H4 (cell line): ENCODE results near the gene ZNF207. TPM values are rescaled to one million over a fixed set of nuclear protein-coding genes. Genes with fewer than 3 reads are reported as not detected.
"Not testable (repeated sequence)": the region's sequence is repeated elsewhere in the genome, so short reads cannot be mapped to it uniquely, and the experiment has no call there.

Experiments
- DNase-seq: peaks from one replicate; pipeline ENCODE4 v3.0.0-alpha.2; 2015; ENCODE audit warnings: low spot score
- total RNA-seq: library from RNA; depleted of rRNA; stranded (reverse); fragments of >200 nt; shearing (Covaris generic); gene quantifications from 2 replicates; pipeline ENCODE4 v1.2.3, GENCODE V29; 2014

The ZNF207 gene
- total RNA-seq, 1 experiment from 2014 or later = 203 TPM

DNA sequence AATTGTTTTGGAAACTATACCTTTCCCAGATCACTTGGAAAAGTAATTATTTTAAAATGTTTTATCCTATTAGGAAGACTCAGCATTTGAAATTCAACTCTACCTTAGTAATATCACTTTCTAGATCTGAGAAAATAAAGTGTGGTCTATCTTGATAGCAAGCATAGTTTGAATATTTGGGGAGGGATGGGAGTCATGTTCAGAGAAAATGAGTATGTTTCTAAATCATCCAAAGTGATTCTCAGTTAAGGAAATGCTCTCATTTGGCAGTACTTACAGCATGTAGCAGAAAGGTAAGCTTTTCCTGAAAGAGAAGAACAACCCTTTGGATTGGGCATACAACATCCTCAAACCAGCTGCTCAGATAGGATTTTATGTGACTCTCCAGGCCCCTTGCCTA lies 14.9 kb upstream of the ZNF207 start:
- DNase-seq = no peak

DNA sequence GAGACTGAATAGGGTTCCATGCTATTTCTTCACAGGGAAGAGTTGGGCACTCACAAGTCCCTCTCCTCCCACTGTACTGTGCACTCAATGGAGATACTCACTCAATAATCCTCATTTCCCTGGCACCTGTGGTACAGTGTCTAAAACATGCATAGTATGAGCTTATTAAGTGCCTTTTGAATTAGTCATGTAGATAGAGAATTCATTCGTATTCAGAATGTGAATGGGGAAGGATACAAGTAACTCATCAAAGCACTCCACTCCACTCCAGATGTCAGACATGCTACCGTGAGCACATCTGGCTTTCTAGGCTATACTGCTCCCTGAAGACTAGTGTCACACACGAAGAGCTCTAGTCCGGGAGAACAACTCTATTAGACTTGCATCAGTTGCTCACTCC lies 14.3 kb upstream of the ZNF207 start:
- no peak for DNase-seq

DNA sequence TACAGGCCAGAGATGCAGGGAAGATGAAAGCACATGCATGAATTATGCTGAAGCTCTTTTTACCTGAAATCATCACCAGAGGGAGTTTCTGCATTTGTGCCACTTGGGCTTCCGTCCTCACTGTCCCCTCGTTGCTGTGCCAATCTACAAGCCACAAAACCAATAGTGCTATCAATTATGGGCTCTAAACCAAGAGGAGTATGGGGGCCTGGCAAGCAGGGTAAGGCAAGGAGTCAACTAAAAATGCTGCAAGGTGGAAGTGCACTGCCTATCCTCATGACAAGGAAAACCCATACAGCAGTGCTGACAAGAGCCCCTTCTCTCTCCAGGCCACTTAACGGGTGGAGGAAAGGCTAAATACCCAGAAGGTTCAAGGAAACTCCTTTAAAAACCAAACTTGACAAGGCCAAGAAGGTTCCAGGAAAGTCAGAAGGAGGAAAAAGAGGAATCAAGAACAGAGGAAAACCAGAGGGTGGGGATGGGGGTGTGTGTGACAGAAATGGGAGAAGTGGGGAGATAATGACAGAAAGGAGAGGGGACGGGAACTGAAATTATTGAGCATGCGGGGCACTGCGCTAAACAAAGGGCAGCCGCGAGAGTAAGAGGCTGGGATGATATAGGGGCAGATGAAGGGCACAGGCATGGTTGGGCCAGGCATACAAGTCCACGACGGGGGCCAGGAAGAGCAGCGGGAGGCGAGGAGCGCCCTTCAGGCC lies 8.7 kb upstream of the ZNF207 start:
- no peak for DNase-seq

GRCh38 chr17:32341857-32342602 lies 7.9 kb upstream of the ZNF207 start, which contains the start of gene C17orf75:
Gene C17orf75 (minus strand): TSS chr17:32342173. CDS start chr17:32342139, 34 bp downstream.
- DNase-seq = peak; percentile 58

DNA sequence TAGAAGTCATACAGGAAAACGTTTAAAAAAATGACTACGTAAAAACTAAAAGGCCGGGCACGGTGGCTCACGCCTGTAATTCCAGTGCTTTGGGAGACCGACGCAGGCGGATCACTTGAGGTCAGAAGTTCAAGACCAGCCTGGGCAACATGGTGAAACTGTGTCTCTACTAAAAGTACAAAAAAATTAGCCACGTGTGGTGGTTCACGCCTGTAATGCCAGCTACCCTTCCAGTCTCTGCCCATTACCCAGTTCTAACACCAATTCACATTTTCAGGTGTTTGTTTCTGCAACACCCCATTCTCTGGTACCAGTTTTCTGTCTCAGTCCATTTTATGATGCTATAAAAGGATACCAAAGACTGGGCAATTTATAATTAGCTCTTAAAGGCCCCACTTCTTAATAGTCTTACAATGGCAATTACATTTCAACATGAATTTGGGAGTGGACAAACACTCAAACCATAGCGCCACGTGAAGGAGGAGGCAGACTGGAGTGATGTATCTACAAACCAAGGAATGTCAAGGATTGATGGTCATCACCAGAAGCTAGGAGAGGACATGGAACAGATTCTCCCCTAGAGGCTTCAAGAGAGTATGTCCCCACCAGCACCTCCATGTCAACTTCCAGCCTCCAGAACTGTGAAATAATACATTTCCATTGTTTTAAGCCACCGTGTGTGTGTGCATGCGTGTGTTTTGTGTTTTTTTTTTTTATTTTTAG lies 7.2 kb upstream of the ZNF207 start:
- no peak for DNase-seq

DNA sequence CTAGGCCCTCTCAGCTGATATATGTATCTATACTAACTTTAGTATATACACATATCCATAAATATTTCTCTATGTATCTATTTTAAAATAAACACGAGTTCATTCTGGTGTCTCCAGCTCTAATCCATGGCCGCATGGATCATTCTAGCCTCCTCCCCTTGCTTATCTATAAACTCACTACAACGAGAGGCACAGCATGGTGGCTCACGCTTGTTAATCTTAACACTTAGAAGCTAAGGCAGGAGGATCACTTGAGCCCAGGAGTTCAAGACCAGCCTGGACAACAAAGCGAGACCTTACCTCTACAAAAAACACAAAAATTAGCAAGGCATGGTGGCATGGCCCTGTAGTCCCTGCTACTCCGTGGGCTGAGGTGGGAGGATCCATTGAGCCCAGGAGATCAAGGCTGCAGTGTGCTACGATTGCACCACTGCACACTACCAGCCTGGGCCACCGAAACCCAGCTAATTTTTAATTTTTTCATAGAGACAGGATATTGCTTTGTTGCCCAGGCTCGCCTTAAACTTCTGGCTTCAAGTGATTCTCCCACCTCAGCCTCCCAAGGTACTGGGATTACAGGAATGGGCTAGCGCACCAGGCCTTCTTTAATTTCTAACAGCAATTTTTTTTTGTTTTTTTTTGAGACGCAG lies 3.9 kb upstream of the ZNF207 start:
- no peak for DNase-seq

GRCh38 chr17:32348483-32348800 lies 1.5 kb upstream of the ZNF207 start:
- no peak for DNase-seq

GRCh38 chr17:32349503-32349853 lies 479 bp upstream of the ZNF207 start:
- no peak for DNase-seq

DNA sequence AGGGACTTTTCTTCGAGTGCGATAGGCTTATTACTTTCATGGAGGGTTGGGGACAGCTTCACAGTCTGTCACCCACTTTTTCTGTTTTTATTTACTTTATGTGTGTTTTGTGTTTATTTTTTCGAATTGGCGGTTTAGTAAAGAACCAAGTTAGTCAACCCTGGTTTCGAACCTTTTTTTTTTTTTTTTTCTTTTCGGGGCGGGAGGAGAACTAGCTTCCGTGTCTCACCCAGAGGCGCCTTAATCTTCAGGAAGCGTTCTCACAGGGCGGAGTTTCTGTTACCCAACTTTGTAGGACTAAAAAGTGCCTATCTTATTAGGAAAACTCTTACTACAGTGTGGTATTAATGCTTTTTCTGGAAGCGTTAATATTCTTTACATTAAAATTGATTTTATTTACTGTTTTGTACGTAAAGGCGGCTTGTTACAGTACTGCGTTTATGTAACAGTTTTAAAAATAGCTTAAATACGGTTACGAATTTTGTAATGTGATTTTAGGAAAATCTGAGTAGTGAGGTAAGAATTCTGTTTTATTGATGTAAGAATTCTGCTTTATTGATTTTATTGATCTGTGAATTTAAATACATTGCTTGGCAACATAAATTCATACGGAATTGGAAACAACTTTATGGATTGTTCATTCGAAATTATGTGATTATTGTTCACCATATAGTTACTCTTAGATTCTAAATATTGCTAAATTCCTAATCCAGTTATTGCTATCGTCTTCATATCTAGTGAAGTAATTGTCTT lies 885 bp downstream of the ZNF207 start:
- DNase-seq = peak; percentile 35

DNA sequence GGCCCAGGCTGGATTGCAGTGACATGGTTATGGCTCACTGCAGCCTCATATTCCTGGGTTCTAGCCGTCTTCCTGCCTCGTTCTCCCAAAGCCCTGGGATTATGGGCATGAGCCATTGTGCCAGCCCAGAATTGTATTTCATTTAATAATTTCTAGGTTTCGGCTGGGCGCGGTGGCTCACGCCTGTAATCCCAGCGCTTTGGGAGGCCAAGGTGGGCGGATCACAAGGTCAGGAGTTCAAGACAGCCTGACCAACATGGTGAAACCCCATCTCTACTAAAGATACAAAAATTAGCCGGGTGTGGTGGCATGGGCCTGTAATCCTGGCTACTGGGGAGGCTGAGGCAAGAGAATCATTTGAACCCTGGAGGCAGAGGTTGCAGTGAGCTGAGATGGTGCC lies 2.8 kb downstream of the ZNF207 start:
- DNase-seq = not testable (repeated sequence)

DNA sequence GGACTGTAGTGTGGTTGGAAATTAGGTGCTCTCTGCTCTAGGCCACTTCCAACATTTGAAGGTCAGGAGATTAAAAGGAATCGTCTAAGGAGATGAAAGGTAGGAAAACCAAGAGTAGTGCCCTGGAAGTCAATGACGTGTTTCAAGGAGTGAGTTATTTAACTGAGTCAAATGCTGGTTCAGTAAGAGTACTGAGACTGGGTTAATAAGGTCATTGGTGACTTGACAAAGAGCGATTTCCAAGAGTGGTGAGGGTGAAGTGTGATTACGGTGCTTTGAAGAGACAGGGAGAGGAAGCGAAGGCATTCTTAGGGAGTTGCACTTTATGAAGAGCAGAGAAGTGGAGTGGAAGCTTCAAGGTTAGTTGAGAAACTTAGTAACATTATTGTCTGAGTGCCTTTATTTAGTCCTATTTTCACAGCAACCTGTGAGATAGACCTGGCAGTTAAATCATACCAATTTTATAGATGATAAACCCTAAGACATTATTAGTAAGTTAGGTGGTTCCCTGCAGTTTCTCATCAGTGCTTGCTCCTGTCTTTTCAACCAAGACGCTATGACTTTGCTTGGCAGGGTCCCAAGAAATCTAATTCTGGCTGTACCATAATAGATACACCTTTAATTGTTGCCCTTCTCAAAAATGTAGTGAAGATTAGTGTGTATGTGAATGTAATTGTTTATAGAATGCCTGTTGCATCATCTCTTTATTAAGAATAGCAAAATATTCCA lies 5.9 kb downstream of the ZNF207 start:
- DNase-seq = no peak

GRCh38 chr17:32356378-32356743 lies 6.4 kb downstream of the ZNF207 start:
- DNase-seq = no peak

- no peak for DNase-seq
These were observed 6.8 kb downstream of the ZNF207 start for GRCh38 chr17:32356750-32357149.

GRCh38 chr17:32357615-32358014 lies 7.7 kb downstream of the ZNF207 start:
- DNase-seq = no peak

DNA sequence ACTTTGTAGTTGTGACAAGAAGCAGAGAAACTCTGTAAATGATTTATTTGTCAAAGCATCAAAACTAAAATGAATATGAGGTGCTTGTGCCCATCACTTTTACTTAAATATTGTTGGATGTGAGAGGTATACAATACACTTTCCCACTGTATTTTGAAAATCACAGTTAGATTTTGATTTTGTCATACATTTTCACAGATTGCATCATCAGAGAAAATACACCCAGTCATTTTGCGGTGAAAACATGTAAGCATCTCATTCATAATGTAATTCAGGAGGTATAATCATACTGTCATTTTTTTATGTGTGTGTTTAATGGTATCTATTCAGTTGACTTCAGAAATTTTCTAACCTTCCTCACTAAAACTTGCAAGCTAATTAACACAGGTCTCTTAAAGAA lies 11.3 kb downstream of the ZNF207 start:
- DNase-seq = no peak

- DNase-seq = no peak
These were observed 20.5 kb downstream of the ZNF207 start for GRCh38 chr17:32370426-32370825.

DNA sequence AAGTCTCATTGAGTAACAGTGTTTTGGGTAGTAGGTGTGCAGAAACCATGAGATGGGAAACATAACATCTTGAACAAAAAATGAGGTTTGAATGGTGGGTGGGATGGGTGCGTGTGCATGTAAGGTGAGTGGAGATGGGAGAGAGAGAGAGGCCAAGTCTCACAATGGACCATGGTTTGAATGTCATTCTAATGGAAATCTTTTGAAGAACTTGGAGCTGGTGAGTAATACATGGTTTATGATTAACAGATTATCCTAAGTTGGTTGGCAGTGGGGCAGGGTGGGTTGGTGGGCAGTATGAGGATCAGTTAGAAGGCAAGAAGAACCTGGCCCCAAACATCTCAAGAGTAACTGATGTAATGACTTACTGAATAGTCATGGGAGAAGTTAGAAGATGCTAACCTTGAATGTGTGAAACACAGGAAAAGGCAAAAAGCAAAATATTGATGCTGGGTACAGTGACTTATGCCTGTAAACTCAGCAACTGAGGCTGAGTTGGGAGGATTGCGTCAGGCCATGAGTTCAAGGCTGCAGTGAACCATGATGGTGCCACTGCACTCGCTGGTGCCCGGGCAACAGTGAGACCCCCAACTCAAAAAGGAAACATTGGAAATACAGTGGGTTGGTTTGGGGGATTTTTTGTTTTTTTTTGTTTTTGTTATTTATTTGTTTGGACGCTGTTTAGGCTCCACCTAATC lies 32.7 kb downstream of the ZNF207 start:
- no peak for DNase-seq

GRCh38 chr17:32383926-32384434 lies 34.0 kb downstream of the ZNF207 start:
- no peak for DNase-seq

DNA sequence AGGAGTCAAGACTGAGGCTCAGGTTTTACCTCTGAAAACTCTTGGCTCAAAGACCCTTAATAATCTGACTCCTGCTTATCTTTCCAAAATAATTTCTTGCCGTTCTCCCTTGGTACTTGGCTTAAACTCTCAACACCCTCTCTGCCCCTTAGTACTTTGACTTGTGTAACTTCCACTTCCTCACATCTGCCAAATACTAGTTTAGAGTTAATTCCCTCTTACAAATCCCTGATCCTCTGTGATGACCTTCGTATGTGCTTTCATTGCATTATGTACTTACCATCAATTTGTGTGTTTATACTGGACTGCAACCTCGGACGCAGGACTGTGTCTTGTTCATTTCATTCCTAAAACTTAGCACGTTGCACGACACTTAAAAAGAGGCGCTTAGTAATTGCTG lies 35.2 kb downstream of the ZNF207 start:
- DNase-seq = no peak

- no peak for DNase-seq
These were observed 36.0 kb downstream of the ZNF207 start for GRCh38 chr17:32385971-32386370.
